Endothelial cell of umbilical vein (primary cell): ENCODE results near the gene MYO7B. TPM values are rescaled to one million over a fixed set of nuclear protein-coding genes. Genes with fewer than 3 reads are reported as not detected.

Source experiments
- BruUV-seq: library from RNA; stranded (reverse); fragments of 400-500 nt; replicated peaks from 2 replicates; lab custom pipeline; 2021; lab: Mats Ljungman, UMichigan
- CTCF ChIA-PET: fragments of 300-600, 350-600 bp; sonication (Branson Sonifier 250); formaldehyde crosslinking; loops from one replicate; lab custom pipeline; 2021; ENCODE audit warnings: antibody characterized with exemption, inconsistent platforms; lab: Charles Lee
- POLR2A ChIA-PET: fragments of 300-600, 350-600 bp; sonication (Branson Sonifier 250); formaldehyde crosslinking; loops from one replicate; lab custom pipeline; 2021; ENCODE audit warnings: antibody characterized with exemption, inconsistent platforms; lab: Charles Lee
- DNase-seq: peaks from one replicate; pipeline ENCODE4 v3.0.0-alpha.2; 2011; ENCODE audit warnings: low read depth, low spot score
- FAIRE-seq: peaks from 2 replicates; lab custom pipeline; 2011; peaks lifted over from hg19 to GRCh38; lab: Jason Lieb, UNC
- H2AFZ ChIP-seq: 2 replicates; pipeline ENCODE4 v1.6.0; 2012; ENCODE audit warnings: low read depth, low read length, control low read depth, inconsistent platforms
- H3K27ac ChIP-seq: 2 replicates; pipeline ENCODE4 v1.5.1; 2011; ENCODE audit warnings: low read depth, mild to moderate bottlenecking, control low read depth, low read length, moderate library complexity; ENCODE audit not compliant: insufficient read depth
- H3K27me3 ChIP-seq, 2 experiments: 2 replicates each; pipeline versions ENCODE4 v1.6.0 to v1.6.1; 2011; ENCODE audit warnings: low read length in 2 of 2, mixed read lengths in 1 of 2; ENCODE audit not compliant: control insufficient read depth in 2 of 2, insufficient read depth in 2 of 2
- H3K36me3 ChIP-seq, 2 experiments: 2 replicates in 1 of 2; 3 replicates in 1 of 2; pipeline ENCODE4 v1.5.1; 2011; ENCODE audit warnings: low read length in 2 of 2, mild to moderate bottlenecking in 1 of 2, moderate library complexity in 1 of 2; ENCODE audit not compliant: control insufficient read depth in 2 of 2, insufficient read depth in 2 of 2; ENCODE audit errors: extremely low read depth in 1 of 2
- H3K4me1 ChIP-seq: 3 replicates; pipeline ENCODE4 v1.5.1; 2011; ENCODE audit warnings: mild to moderate bottlenecking, low read length; ENCODE audit not compliant: control insufficient read depth, insufficient read depth; ENCODE audit errors: extremely low read depth
- H3K4me2 ChIP-seq: 2 replicates; pipeline ENCODE4 v1.6.1; 2011; ENCODE audit warnings: low read length, control low read depth, mixed read lengths; ENCODE audit not compliant: insufficient read depth
- H3K4me3 ChIP-seq, 3 experiments: fragments of 200-600 bp in 1 of 3; sonication (generic), shearing (Covaris generic) in 1 of 3; replicated peaks in 1 of 3; 2 replicates each; pipeline ENCODE4 v1.5.1; 2011 to 2016; ENCODE audit warnings: control low read depth in 3 of 3, low read length in 3 of 3, mild to moderate bottlenecking in 2 of 3, inconsistent platforms in 1 of 3, low read depth in 1 of 3, moderate library complexity in 1 of 3; ENCODE audit not compliant: insufficient read depth in 1 of 3
- H3K79me2 ChIP-seq: 2 replicates; pipeline ENCODE4 v1.6.0; 2012; ENCODE audit warnings: low read length, inconsistent platforms; ENCODE audit not compliant: control insufficient read depth, insufficient read depth
- H3K9ac ChIP-seq: replicated peaks from 2 replicates; pipeline ENCODE3; 2011; ENCODE audit warnings: low read length, control low read depth; ENCODE audit not compliant: insufficient read depth; ENCODE audit errors: extremely low read depth
- H3K9me1 ChIP-seq: replicated peaks from 3 replicates; pipeline ENCODE4 v1.6.0; 2011; ENCODE audit warnings: mild to moderate bottlenecking, low read length; ENCODE audit not compliant: control insufficient read depth, insufficient read depth; ENCODE audit errors: extremely low read depth
- H3K9me3 ChIP-seq: replicated peaks from 2 replicates; pipeline ENCODE4 v1.5.1; 2012; ENCODE audit warnings: low read length, inconsistent platforms; ENCODE audit not compliant: control insufficient read depth, insufficient read depth
- H4K20me1 ChIP-seq: replicated peaks from 2 replicates; pipeline ENCODE3; 2011; ENCODE audit warnings: mild to moderate bottlenecking, low read length; ENCODE audit not compliant: control insufficient read depth, insufficient read depth; ENCODE audit errors: extremely low read depth
- EZH2 ChIP-seq: IDR thresholded peaks from 2 replicates; pipeline ENCODE4 v1.6.1; 2012; ENCODE audit warnings: borderline replicate concordance, low read depth, mild to moderate bottlenecking, moderate library complexity, low read length, inconsistent platforms; ENCODE audit not compliant: severe bottlenecking
- FOS ChIP-seq: IDR thresholded peaks from 2 replicates; pipeline ENCODE4 v1.6.1; 2011; ENCODE audit warnings: mild to moderate bottlenecking, low read length, moderate library complexity, borderline replicate concordance; ENCODE audit not compliant: insufficient read depth
- GATA2 ChIP-seq: IDR thresholded peaks from 2 replicates; pipeline ENCODE4 v1.7.0; 2011; ENCODE audit warnings: low read depth, mild to moderate bottlenecking, moderate library complexity, mixed read lengths, low read length; ENCODE audit not compliant: insufficient read length, insufficient read depth
- JUN ChIP-seq: IDR thresholded peaks from 2 replicates; pipeline ENCODE4 v1.6.1; 2011; ENCODE audit warnings: borderline replicate concordance, low read depth; ENCODE audit not compliant: insufficient read length, insufficient read depth
- MYC ChIP-seq: IDR thresholded peaks from one replicate; pipeline ENCODE4 v1.6.1; 2011; ENCODE audit warnings: mild to moderate bottlenecking, low read depth, low read length
- POLR2A ChIP-seq: IDR thresholded peaks from 2 replicates; pipeline ENCODE4 v1.6.1; 2012; ENCODE audit warnings: low read depth, mild to moderate bottlenecking, control low read depth, low read length
- POLR2AphosphoS5 ChIP-seq: IDR thresholded peaks from 2 replicates; pipeline ENCODE4 v1.6.1; 2012; ENCODE audit warnings: low read depth, mild to moderate bottlenecking, control low read depth, low read length, moderate library complexity; ENCODE audit not compliant: insufficient read depth
- dilution Hi-C: fragments of 300-500 bp; cut with MboI; formaldehyde crosslinking; loops from one replicate; pipeline ENCODE4 v1.15.0; 2019; ENCODE audit warnings: low sequenced_read_pairs; ENCODE audit not compliant: extremely low pct_ligation_motif_present
- intact Hi-C: fragments of 100-400 bp; cut with micrococcal nuclease; formaldehyde crosslinking; loops from one replicate; pipeline ENCODE4 v1.10.0; 2022
- polyA plus RNA-seq, 4 experiments: library from polyadenylated mRNA; depleted of rRNA in 3 of 4; stranded (reverse) in 3 of 4; unstranded in 1 of 4; fragments of >200 nt; gene quantifications; 2 replicates each; pipeline versions ENCODE4 v1.2.1 to v1.2.3, GENCODE V29; 2011 to 2012; ENCODE audit warnings: missing spikeins in 1 of 4
- total RNA-seq: library from RNA; stranded (reverse); gene quantifications from 2 replicates; pipeline ENCODE4 v1.2.3, GENCODE V29; 2021
- TF ChIP-seq, protein P1 (sequence below): IDR thresholded peaks from 2 replicates; pipeline ENCODE4 v1.6.1; 2011; ENCODE audit not compliant: insufficient read depth, insufficient read length
- TF ChIP-seq, protein P2 (sequence below), 2 donors: IDR thresholded peaks; 1 replicate in 1 of 2; 2 replicates in 1 of 2; pipeline ENCODE4 v1.5.1; 2011; ENCODE audit warnings: low read length in 2 of 2, mild to moderate bottlenecking in 2 of 2, moderate library complexity in 2 of 2, control low read depth in 1 of 2, inconsistent platforms in 1 of 2, low read depth in 1 of 2; ENCODE audit not compliant: insufficient read depth in 1 of 2; ENCODE audit errors: extremely low read depth in 1 of 2

Gene MYO7B
- total and polyA plus RNA-seq, 2 donors (not counting 3 experiments of a cell fraction or from before 2014, with no cell fraction given), result 0.17 TPM; not detected in 1

DNA sequence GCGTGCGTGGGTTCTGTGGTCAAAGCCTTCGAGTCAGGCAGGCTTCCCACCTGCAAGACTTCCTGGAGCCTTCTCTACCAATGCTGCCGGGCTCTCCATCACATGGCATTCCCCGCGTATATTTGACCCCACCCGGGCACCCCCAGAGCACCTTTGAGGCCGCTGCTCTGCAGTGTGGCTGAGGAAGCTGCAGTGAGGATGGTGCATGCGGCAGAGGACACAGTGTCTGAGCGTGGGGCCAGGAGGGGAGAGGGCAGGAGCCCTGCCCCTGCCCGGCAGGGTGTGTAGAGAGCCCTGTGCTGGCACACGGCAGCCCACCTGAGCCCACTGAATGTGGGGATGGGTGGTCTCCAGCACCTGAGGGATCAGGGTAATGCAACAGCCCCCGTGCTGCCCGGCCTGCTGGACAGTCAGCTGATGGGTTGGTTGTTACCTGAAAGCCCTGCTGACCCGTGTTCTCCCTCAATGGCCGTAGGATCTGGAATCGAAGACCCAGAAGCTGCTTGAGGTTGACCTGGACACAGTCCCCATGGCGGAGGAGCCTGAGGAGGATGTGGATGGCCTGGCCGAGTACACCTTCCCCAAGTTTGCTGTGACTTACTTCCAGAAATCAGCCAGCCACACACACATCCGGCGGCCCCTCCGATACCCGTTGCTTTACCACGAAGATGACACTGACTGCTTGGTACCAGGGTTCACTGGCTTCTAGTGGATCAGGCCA is 73.7 kb downstream of the MYO7B start:
- no peaks in the 10 kb centered on the region for H3K9me1 ChIP-seq
- H3K4me1 ChIP-seq, result no peaks in the 10 kb centered on the region
- no peaks in the 10 kb centered on the region for H3K9me3 ChIP-seq
- H3K36me3 ChIP-seq, result no peaks in the 10 kb centered on the region
- intact Hi-C loops, result no loop called here
- no peaks in the 10 kb centered on the region for H3K79me2 ChIP-seq
- H3K4me3 ChIP-seq, result no peak overlapping the region
- DNase-seq (no peak), FAIRE-seq (no peak)
- H4K20me1 ChIP-seq, result no peaks in the 10 kb centered on the region
- BruUV-seq, result no TSS peak
- TF ChIP-seq GATA2 (no peak), POLR2A (no peak), JUN (no peak), POLR2AphosphoS5 (no peak), FOS (no peak), EZH2 (no peak), MYC (no peak)
- TF ChIP-seq, protein P1, sequence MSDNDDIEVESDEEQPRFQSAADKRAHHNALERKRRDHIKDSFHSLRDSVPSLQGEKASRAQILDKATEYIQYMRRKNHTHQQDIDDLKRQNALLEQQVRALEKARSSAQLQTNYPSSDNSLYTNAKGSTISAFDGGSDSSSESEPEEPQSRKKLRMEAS, result no peak
- TF ChIP-seq, protein P2, sequence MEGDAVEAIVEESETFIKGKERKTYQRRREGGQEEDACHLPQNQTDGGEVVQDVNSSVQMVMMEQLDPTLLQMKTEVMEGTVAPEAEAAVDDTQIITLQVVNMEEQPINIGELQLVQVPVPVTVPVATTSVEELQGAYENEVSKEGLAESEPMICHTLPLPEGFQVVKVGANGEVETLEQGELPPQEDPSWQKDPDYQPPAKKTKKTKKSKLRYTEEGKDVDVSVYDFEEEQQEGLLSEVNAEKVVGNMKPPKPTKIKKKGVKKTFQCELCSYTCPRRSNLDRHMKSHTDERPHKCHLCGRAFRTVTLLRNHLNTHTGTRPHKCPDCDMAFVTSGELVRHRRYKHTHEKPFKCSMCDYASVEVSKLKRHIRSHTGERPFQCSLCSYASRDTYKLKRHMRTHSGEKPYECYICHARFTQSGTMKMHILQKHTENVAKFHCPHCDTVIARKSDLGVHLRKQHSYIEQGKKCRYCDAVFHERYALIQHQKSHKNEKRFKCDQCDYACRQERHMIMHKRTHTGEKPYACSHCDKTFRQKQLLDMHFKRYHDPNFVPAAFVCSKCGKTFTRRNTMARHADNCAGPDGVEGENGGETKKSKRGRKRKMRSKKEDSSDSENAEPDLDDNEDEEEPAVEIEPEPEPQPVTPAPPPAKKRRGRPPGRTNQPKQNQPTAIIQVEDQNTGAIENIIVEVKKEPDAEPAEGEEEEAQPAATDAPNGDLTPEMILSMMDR (IDR thresholded peaks at IDR 0.05; ENCODE audit: extremely low read depth in 1 of 2, insufficient read depth in 1 of 2, low read depth in 1 of 2, low read length in 2 of 2), result no peak
- dilution Hi-C loops, result no loop called here
- POLR2A ChIA-PET, result no interaction called here
- H3K27ac ChIP-seq, result no peak overlapping the region
- no peak overlapping the region for H3K9ac ChIP-seq
- no peak overlapping the region for H3K4me2 ChIP-seq
- CTCF ChIA-PET, result interaction anchor here (0.7 to 3.1 kb wide), 2 partner anchors 10 to 18 kb away, joined by 3 to 23 read pairs; no protein-coding TSS in a partner anchor
- peaks cover 4 to 7% of the 10 kb centered on the region in 2 experiments for H3K27me3 ChIP-seq
- H2AFZ ChIP-seq, result no peak overlapping the region
